BJ (cell line): Measurements from ENCODE around the gene RIC8B. TPM values are rescaled to one million over a fixed set of nuclear protein-coding genes. Genes with fewer than 3 reads are reported as not detected.

Experiments
- CTCF ChIA-PET: fragments of 350-600 bp; formaldehyde crosslinking; extraction: SDS; loops from one replicate; lab custom pipeline; 2021; ENCODE audit warnings: antibody characterized with exemption, inconsistent platforms; lab: Yijun Ruan, JAX
- POLR2A ChIA-PET: fragments of 300-600 bp; sonication (Branson Sonifier 250); formaldehyde crosslinking; extraction: SDS; loops from one replicate; lab custom pipeline; 2021; ENCODE audit warnings: antibody characterized with exemption; lab: Charles Lee
- DNase-seq: peaks from one replicate; pipeline ENCODE4 v3.0.0-alpha.2; 2011; ENCODE audit warnings: low read depth
- H3K27me3 ChIP-seq: 2 replicates; pipeline ENCODE4 v1.6.0; 2011; ENCODE audit warnings: low read length; ENCODE audit not compliant: control insufficient read depth, insufficient read depth
- H3K36me3 ChIP-seq: 2 replicates; pipeline ENCODE4 v1.5.1; 2011; ENCODE audit warnings: low read length; ENCODE audit not compliant: control insufficient read depth, insufficient read depth
- H3K4me3 ChIP-seq: 2 replicates; pipeline ENCODE4 v1.5.1; 2011; ENCODE audit warnings: low read depth, mild to moderate bottlenecking, control low read depth, low read length
- polyA plus RNA-seq: library from polyadenylated mRNA; depleted of rRNA; stranded (reverse); fragments of >200 nt; gene quantifications from 2 replicates; pipeline ENCODE4 v1.2.3, GENCODE V29; 2011
- TF ChIP-seq, protein P1 (sequence below): IDR thresholded peaks from 2 replicates; pipeline ENCODE4 v1.5.1; 2011; ENCODE audit warnings: low read depth, mild to moderate bottlenecking, control low read depth, inconsistent platforms, low read length, moderate library complexity; ENCODE audit not compliant: insufficient read depth

The RIC8B gene
- polyA plus RNA-seq, 1 experiment: 5.6 TPM

DNA sequence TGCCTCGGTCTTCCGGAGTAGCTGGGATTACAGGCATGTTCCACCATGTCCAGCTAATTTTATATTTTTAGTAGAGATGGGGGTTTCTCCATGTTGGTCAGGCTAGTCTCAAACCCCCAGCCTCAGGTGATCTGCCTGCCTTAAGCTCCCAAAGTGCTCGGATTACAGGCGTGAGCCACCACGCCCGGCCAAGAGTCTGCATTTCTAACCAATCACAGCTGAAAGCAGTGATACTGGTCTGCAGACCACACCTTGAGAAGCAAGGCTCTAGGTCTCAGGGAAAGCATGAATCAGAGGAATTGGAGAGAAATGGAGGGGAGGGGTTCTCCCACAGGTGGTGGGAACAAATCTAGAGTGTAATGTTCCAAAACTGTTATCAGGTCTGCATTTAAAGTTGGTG lies 126.1 kb downstream of the RIC8B start:
- ChIA-PET POLR2A (no interaction called here), CTCF (no interaction called here)
- Histone ChIP-seq H3K27me3 (no peaks in the 10 kb centered on the region), H3K4me3 (no peak overlapping the region), H3K36me3 (no peaks in the 10 kb centered on the region)
- DNase-seq: no peak
- TF ChIP-seq, protein P1, sequence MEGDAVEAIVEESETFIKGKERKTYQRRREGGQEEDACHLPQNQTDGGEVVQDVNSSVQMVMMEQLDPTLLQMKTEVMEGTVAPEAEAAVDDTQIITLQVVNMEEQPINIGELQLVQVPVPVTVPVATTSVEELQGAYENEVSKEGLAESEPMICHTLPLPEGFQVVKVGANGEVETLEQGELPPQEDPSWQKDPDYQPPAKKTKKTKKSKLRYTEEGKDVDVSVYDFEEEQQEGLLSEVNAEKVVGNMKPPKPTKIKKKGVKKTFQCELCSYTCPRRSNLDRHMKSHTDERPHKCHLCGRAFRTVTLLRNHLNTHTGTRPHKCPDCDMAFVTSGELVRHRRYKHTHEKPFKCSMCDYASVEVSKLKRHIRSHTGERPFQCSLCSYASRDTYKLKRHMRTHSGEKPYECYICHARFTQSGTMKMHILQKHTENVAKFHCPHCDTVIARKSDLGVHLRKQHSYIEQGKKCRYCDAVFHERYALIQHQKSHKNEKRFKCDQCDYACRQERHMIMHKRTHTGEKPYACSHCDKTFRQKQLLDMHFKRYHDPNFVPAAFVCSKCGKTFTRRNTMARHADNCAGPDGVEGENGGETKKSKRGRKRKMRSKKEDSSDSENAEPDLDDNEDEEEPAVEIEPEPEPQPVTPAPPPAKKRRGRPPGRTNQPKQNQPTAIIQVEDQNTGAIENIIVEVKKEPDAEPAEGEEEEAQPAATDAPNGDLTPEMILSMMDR: no peak

DNA sequence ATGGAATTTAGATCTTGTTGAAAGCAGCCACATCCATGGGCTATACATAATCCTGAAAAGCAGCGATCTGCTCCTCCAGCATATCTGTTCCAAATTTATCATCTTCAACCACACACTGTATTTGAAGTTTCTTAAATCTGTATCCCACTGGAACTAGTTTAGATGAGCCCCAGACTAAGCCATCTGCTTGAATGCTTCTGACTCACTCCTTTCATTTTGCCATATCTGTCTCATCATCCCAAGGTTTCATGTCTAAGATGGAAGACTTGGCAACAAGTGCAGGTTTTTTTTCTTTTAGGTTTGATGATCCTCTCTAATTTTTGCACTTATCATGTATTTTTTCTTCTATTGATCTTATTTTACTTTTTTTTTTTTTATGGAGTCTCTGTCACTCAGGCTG lies 126.8 kb downstream of the RIC8B start:
- Histone ChIP-seq H3K4me3 (no peak overlapping the region), H3K36me3 (no peaks in the 10 kb centered on the region), H3K27me3 (0 out of 2 replicates have a peak, but pooled peaks cover under 1% of the 10 kb centered on the region)
- no peak for DNase-seq
- ChIA-PET POLR2A (no interaction called here), CTCF (no interaction called here)
- TF ChIP-seq, protein P1: no peak

DNA sequence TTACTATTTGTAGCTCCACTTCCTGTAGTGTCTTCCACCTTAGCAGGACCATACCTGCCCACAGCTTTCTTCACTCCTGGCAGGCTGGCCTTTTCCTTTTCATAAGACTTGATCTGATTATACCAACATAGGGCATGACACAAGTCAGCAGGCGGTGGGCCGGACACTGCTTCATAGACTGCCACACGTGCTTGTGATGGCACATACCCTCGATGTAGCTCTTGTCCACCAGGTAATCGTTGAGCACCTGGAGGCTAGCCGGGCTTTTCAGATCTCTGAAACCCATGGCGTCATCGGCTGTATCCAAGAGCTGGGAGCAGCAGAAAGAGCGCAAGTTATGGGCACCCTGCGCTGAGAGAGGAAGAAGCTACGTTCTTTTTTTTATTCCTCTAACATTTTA lies 127.6 kb downstream of the RIC8B start:
- H3K4me3 ChIP-seq: no peak overlapping the region
- TF ChIP-seq, protein P1: no peak
- POLR2A ChIA-PET: no interaction called here
- no peaks in the 10 kb centered on the region for H3K36me3 ChIP-seq
- H3K27me3 ChIP-seq: 0 out of 2 replicates have a peak, but pooled peaks cover 3% of the 10 kb centered on the region
- no peak for DNase-seq
- CTCF ChIA-PET: no interaction called here

GRCh38 chr12:106903241-106903945 lies 128.9 kb downstream of the RIC8B start:
- 0 out of 2 replicates have a peak, but pooled peaks cover 3% of the 10 kb centered on the region for H3K27me3 ChIP-seq
- H3K36me3 ChIP-seq: no peaks in the 10 kb centered on the region
- peak overlapping the region; percentile 30 for H3K4me3 ChIP-seq
- ChIA-PET POLR2A (no interaction called here), CTCF (interaction anchor here (1.4 to 2.0 kb wide), 2 partner anchors 15 to 16 kb away, joined by 3 to 6 read pairs; no protein-coding TSS in a partner anchor)
- DNase-seq: peak; percentile 1
- TF ChIP-seq, protein P1: no peak

- POLR2A ChIA-PET: no interaction called here
- H3K27me3 ChIP-seq: peaks cover 3% of the 10 kb centered on the region; the same call in 1 of the 2 replicates
- no peak overlapping the region for H3K4me3 ChIP-seq
- TF ChIP-seq, protein P1: no peak
- H3K36me3 ChIP-seq: no peaks in the 10 kb centered on the region
- DNase-seq: no peak
- CTCF ChIA-PET: interaction anchor here (2.4 kb wide), 1 partner anchor 13 kb away, joined by 7 read pairs; no protein-coding TSS in a partner anchor
Observed at GRCh38 chr12:106906715-106907114, 132.2 kb downstream of the RIC8B start.
